HG03354 (cell line): ENCODE measurements around the gene ITPR3.

Experiments used
- ATAC-seq: cut with Tn5 transposase; IDR thresholded peaks from one replicate; pipeline ENCODE4 v1.9.1; 2021; ENCODE audit warnings: mild to moderate bottlenecking; ENCODE audit not compliant: unreplicated experiment, poor library complexity, severe bottlenecking

ITPR3 gene

GRCh38 chr6:33663727-33664449 is 42.8 kb downstream of the ITPR3 start:
- ATAC-seq, result no peak

GRCh38 chr6:33664506-33665057 is 43.5 kb downstream of the ITPR3 start:
- ATAC-seq, result no peak

GRCh38 chr6:33665957-33666356 is 44.8 kb downstream of the ITPR3 start:
- no peak for ATAC-seq

GRCh38 chr6:33667072-33667471 is 46.0 kb downstream of the ITPR3 start:
- ATAC-seq, result no peak

- ATAC-seq, result no peak
These were observed 46.7 kb downstream of the ITPR3 start for GRCh38 chr6:33667776-33668175.

- ATAC-seq, result no peak
These were observed 47.2 kb downstream of the ITPR3 start for GRCh38 chr6:33668328-33668727.

GRCh38 chr6:33668914-33669313 is 47.8 kb downstream of the ITPR3 start:
- ATAC-seq, result no peak

- no peak for ATAC-seq
These were observed 49.1 kb downstream of the ITPR3 start for GRCh38 chr6:33670086-33670660.

- no peak for ATAC-seq
These were observed 50.0 kb downstream of the ITPR3 start for GRCh38 chr6:33670971-33671743.

- ATAC-seq, result no peak
These were observed 50.6 kb downstream of the ITPR3 start for GRCh38 chr6:33671744-33672072.

- ATAC-seq, result no peak
These were observed 51.7 kb downstream of the ITPR3 start for GRCh38 chr6:33672808-33673207.

- ATAC-seq, result no peak
These were observed 52.7 kb downstream of the ITPR3 start for GRCh38 chr6:33673851-33674250.

- ATAC-seq, result no peak
These were observed 54.8 kb downstream of the ITPR3 start for GRCh38 chr6:33675968-33676367.

- no peak for ATAC-seq
These were observed 55.5 kb downstream of the ITPR3 start for GRCh38 chr6:33676416-33677142.

GRCh38 chr6:33677143-33677660 is 56.1 kb downstream of the ITPR3 start:
- no peak for ATAC-seq

- ATAC-seq, result no peak
These were observed 56.6 kb downstream of the ITPR3 start for GRCh38 chr6:33677689-33678088.

- ATAC-seq, result no peak
These were observed 57.3 kb downstream of the ITPR3 start for GRCh38 chr6:33678233-33678931.

GRCh38 chr6:33678932-33679490 is 57.9 kb downstream of the ITPR3 start:
- no peak for ATAC-seq

- no peak for ATAC-seq
These were observed 58.6 kb downstream of the ITPR3 start for GRCh38 chr6:33679761-33680160.
